Measurements from ENCODE around the gene LOC128125822. TPM values are rescaled to one million over a fixed set of nuclear protein-coding genes. Genes with fewer than 3 reads are reported as not detected.

Gene LOC128125822

Other genes with a start within 250 kb of the LOC128125822 start
- gene PTP4A1, start within 50 bp of the LOC128125822 start, total RNA-seq = 10 to 100 TPM; 43.3 to 70.8 TPM
- 10 to 100 TPM; 45.3 to 91.4 TPM for gene PHF3, start 63.3 kb downstream of the LOC128125822 start, total RNA-seq

Data from activated T-helper 17 cell treated with anti-CD3 and anti-CD28 coated beads, Interleukin-2, amount 50 U/mL, for 72 hours (primary cell).